ENCODE data around the gene PTPRG. TPM values are rescaled to one million over a fixed set of nuclear protein-coding genes. Genes with fewer than 3 reads are reported as not detected.

The PTPRG gene
- total RNA-seq, 1 donor from 2014 or later: 77.2 TPM

- Mint-ChIP-seq H3K4me3 (no peak overlapping the region), H3K9me3 (peaks cover 4% of the 10 kb centered on the region), H3K36me3 (no peaks in the 10 kb centered on the region), H3K27ac (no peak overlapping the region), H3K4me1 (ENCODE audit: unreplicated experiment) (peaks cover 30% of the 10 kb centered on the region), H3K27me3 (peaks cover 3% of the 10 kb centered on the region)
- no peak for TF ChIP-seq CTCF (conservative IDR thresholded peaks at IDR 0.05)
- DNase-seq (ENCODE audit: extremely low spot score, unreplicated experiment): no peak
These were observed 36.4 kb upstream of the PTPRG start for GRCh38 chr3:61524933-61525332.

- Mint-ChIP-seq H3K4me3 (no peak overlapping the region), H3K4me1 (ENCODE audit: unreplicated experiment) (peaks cover 38% of the 10 kb centered on the region), H3K27ac (no peak overlapping the region), H3K9me3 (peaks cover 4% of the 10 kb centered on the region), H3K27me3 (peaks cover 7% of the 10 kb centered on the region), H3K36me3 (no peaks in the 10 kb centered on the region)
- TF ChIP-seq CTCF (conservative IDR thresholded peaks at IDR 0.05): no peak
- no peak for DNase-seq (ENCODE audit: extremely low spot score, unreplicated experiment)
These were observed 35.1 kb upstream of the PTPRG start for GRCh38 chr3:61526308-61526707.

GRCh38 chr3:61527011-61527410 lies 34.4 kb upstream of the PTPRG start:
- Mint-ChIP-seq H3K27ac (no peak overlapping the region), H3K4me3 (no peak overlapping the region), H3K36me3 (no peaks in the 10 kb centered on the region), H3K9me3 (peaks cover 4% of the 10 kb centered on the region), H3K27me3 (peaks cover 10% of the 10 kb centered on the region), H3K4me1 (ENCODE audit: unreplicated experiment) (peaks cover 43% of the 10 kb centered on the region)
- no peak for TF ChIP-seq CTCF (conservative IDR thresholded peaks at IDR 0.05)
- no peak for DNase-seq (ENCODE audit: extremely low spot score, unreplicated experiment)

- H3K4me3 Mint-ChIP-seq: no peak overlapping the region
- no peak overlapping the region for H3K27ac Mint-ChIP-seq
- H3K4me1 Mint-ChIP-seq (ENCODE audit: unreplicated experiment): peaks cover 36% of the 10 kb centered on the region
- DNase-seq (ENCODE audit: extremely low spot score, unreplicated experiment): no peak
- no peaks in the 10 kb centered on the region for H3K36me3 Mint-ChIP-seq
- peaks cover 4% of the 10 kb centered on the region for H3K9me3 Mint-ChIP-seq
- peak; percentile 72 for TF ChIP-seq CTCF (conservative IDR thresholded peaks at IDR 0.05)
- peaks cover 14% of the 10 kb centered on the region for H3K27me3 Mint-ChIP-seq
These were observed 31.0 kb upstream of the PTPRG start for GRCh38 chr3:61530355-61530754.

GRCh38 chr3:61531528-61531927 lies 29.8 kb upstream of the PTPRG start:
- Mint-ChIP-seq H3K4me1 (ENCODE audit: unreplicated experiment) (peaks cover 38% of the 10 kb centered on the region), H3K36me3 (no peaks in the 10 kb centered on the region), H3K27ac (no peak overlapping the region), H3K9me3 (peaks cover 4% of the 10 kb centered on the region), H3K4me3 (peak overlapping the region; percentile 15), H3K27me3 (peaks cover 11% of the 10 kb centered on the region)
- no peak for DNase-seq (ENCODE audit: extremely low spot score, unreplicated experiment)
- no peak for TF ChIP-seq CTCF (conservative IDR thresholded peaks at IDR 0.05)

Data from type B pancreatic cell (in vitro differentiated cells).